HG02852 (cell line): Measurements from ENCODE around the gene SP3.

Source experiments
- ATAC-seq: cut with Tn5 transposase; IDR thresholded peaks from one replicate; pipeline ENCODE4 v1.9.1; 2021; ENCODE audit warnings: mild to moderate bottlenecking, moderate library complexity; ENCODE audit not compliant: unreplicated experiment

The SP3 gene

GRCh38 chr2:173997269-173997668 lies 32.1 kb upstream of the SP3 start:
- peak; percentile 96 for ATAC-seq

DNA sequence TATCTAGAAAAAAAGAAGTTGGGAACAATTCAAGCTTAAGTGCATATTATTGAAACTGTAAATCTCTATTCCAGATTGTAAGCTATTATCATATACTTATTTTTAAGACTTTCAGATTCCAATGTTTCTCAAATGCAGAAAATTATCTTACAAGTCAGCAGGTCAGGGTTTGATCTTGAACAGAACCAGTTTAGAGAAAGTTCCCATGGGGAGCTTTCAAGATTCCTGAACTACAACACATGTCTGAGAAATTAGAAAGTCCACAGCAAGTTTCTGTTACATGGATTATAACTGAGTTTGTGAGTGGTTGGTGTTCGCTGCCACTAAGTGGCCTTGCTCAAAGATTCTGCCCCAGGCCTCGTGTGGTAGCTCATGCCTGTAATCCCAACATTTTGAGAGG lies 31.6 kb upstream of the SP3 start:
- ATAC-seq, result no peak

DNA sequence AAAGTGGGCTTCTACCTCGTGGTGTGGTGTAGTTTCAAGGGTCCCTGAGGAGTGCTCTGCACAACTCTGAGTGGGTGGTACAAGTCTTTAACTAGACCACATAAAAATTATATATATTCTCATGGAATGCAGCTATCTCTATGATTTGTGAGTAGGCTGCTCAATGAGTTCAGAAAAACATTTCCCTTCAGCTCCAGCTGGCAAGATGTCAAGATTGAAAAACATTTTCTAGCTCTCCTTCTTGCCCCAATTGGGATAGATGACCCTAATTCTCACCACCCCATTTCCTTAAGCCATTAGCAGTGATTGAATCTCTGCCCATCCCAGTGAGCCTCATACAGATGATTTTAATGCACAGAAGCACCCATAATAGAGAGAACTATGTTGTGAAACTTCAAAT lies 28.3 kb upstream of the SP3 start:
- no peak for ATAC-seq

- ATAC-seq, result no peak
Measured at GRCh38 chr2:173991856-173992588, 26.8 kb upstream of the SP3 start.

DNA sequence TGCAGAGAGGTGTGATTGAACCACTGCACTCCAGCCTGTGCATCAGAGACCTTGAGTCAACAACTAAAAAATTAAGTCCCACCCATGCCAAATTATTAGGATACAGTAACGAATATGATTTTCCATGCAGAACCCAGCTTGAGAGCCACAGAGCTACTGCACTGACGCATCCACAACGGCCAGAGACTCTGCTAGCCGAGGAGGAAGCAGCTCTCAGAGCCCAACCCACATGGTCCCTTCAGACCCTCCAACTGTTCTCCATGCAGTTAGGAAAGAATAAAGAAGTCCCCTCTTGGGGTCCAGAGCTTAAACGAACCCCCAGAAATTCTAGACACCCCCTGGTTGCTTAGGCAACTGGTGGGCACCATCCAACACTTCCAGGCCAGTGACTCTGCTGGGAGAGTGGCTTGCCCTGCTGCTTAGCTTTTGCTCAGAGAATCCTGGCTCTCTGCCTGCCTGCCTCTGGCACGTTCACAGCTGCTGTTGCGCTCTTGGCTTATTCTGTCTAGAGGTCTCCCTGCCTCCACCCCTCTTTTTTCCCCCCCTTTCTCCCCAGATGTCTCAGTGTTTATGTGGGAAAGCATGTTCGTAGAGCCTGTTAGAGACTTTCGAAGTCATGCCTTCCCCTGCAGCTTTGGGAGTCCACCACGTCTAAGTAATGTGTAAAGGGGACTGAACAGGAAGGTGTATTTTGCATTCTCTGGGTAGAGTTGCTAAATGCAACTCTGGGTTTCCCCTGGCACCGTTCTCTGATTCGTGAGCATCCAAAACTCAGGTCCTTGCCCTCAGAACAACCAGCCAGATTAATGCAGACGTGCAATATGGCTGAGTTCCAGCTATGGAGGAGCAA lies 26.0 kb upstream of the SP3 start:
- peak; percentile 70 for ATAC-seq

- ATAC-seq, result no peak
Measured at GRCh38 chr2:173990245-173990644, 25.1 kb upstream of the SP3 start.

- ATAC-seq, result peak; percentile 35
Measured at GRCh38 chr2:173989884-173990215, 24.7 kb upstream of the SP3 start.

DNA sequence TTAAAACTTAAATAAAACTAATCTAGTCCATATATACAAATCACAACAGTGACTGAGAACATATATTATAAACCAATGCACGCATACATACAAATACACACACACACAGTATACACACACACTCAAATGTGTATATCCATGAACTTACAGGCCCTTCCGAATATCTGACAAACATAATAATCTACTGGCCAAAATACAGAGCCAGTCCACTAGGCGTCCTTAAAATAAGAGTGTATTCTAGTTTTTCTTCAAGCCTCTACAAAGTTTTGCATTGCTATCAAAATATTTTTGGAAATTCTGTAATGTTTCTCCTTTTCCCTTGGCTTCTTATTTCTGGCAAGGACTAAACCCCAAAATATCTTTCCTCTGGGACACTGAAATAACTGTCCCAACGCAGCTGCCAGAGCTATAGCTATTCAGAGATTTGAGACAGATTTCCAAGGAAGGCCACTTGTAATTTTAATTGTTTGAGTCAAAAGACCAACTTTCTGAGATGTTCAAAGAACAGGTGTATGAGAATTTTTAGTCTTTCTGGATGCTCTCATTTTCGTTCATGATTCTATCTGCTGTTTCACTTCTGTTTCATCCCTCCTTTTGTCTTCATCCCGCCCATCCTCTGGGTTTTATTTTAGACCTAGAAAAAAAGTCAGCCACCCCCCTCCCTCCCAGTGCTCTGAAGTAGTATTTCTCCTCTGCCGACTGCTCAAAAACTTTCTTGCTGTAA lies 24.1 kb upstream of the SP3 start:
- peak; percentile 34 for ATAC-seq

DNA sequence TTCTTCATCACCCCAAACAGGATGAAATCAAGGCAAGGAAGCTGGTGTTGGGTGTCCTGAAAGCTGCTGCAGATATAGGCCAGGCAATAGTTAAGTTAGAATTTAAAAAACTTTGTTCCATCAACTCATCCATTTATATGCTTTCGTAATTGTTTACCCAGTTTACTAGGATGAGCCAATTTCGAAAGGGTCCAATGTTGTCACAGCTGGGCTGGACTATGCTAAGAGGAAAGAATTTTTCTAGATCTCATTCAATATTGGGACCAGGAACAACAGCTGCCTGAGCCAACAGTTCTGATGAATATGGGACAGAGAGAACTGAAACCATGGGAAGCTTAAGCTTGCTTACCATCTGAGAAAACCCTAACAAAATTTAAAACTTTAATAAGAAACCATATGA lies 21.6 kb upstream of the SP3 start:
- ATAC-seq, result no peak

- ATAC-seq, result no peak
Measured at GRCh38 chr2:173985605-173985992, 20.4 kb upstream of the SP3 start.

GRCh38 chr2:173984866-173985604 lies 19.9 kb upstream of the SP3 start:
- no peak for ATAC-seq

- no peak for ATAC-seq
Measured at GRCh38 chr2:173983391-173983871, 18.3 kb upstream of the SP3 start.

- ATAC-seq, result no peak
Measured at GRCh38 chr2:173982918-173983317, 17.7 kb upstream of the SP3 start.

DNA sequence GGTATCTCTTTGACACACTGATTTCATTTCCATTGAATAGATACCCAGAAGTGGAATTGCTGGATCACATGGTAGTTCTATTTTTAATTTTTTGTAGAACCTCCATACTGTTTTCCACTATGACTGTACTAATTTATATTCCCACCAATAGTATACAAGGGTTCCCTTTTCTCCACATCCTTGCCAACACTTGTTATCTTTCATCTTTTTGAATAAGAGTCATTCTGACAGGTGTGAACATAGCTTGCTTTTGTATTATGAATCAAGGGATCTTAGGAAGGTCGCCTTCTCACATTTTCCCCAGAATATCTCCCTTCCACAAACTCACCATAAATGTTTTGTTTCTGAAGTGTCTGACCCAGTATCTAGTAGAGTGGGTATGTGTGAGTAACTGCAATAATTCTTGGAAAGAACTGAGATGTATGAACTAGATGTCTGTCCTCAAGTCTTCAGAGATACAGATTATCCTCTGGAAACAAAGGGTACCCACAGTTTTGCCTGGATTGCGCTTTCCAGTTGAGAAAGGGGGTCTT lies 17.1 kb upstream of the SP3 start:
- no peak for ATAC-seq

- ATAC-seq, result no peak
Measured at GRCh38 chr2:173981520-173981919, 16.3 kb upstream of the SP3 start.

GRCh38 chr2:173979751-173980351 lies 14.7 kb upstream of the SP3 start:
- no peak for ATAC-seq

GRCh38 chr2:173978447-173978846 lies 13.3 kb upstream of the SP3 start:
- no peak for ATAC-seq

- no peak for ATAC-seq
Measured at GRCh38 chr2:173972636-173973035, 7.5 kb upstream of the SP3 start.

DNA sequence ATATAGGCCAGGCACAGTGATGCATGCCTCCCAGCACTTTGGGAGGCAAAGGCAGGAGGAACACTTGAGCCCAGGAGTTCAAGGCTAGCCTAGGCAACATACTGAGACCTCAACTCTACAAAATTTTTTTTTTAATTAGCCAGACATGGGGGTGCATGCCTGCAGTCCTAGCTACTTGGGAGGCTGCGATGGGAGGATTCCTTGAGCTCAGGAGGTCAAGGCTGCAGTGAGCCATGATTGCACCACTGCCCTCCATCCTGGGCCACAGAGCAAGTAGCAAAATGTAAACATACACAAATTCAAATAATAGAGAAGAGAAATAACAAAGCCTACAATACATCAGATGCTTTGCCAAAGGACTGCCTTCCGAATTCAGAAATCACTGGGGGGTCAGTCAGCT lies 7.0 kb upstream of the SP3 start:
- no peak for ATAC-seq

DNA sequence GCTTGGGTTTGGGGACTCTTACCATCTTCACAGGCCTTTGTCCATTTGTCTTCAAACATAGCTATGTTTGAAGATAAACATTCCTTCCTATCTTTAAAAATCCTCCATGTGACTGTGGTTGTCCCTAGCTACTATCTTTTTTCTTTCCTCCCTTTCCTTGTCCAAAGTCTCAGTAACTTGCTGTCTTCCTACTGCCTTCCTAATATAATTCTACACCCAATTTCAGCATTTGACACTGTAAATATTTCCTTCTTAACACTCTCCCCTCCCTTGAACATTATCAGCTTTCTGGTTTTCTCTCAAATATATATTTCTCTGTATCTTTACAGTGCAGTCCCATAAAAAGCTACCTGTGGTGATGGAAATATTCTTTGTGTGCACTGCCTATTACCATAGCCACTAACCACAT lies 5.3 kb upstream of the SP3 start:
- ATAC-seq, result no peak
